Loucy (cell line): ENCODE results near the gene ADAT3.

Experiments used
- EZH2phosphoT487 ChIP-seq: fragments of 200-600 bp; IDR thresholded peaks from 2 replicates; pipeline ENCODE4 v1.6.1; 2018; ENCODE audit warnings: antibody characterized with exemption, mild to moderate bottlenecking, moderate library complexity, borderline replicate concordance
- TF ChIP-seq, protein P1 (sequence below): fragments of 200-600 bp; sonication (generic); conservative IDR thresholded peaks from 2 replicates; pipeline ENCODE4 v1.5.1; 2014; ENCODE audit warnings: mild to moderate bottlenecking, antibody characterized with exemption, low read length

DNA sequence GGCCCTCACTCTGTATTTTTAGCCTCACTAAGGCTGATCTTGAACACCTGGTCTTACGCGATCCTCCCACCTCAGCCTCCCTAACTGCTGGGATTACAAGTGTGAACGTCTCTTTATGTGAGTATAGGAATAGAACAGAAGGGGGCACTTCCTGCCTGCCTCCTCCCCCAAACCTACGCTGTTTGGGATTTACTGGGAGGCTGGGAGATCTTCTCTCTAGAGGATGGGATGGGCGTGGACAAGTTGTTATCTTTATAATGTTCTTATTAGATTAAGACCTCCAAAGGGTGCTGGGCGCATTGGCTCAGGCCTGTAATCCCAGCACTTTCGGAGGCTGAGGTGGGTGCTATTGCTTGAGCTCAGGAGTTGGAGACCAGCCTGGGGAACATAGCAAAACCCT lies 32.9 kb downstream of the ADAT3 start:
- TF ChIP-seq EZH2phosphoT487 = no peak
- TF ChIP-seq, protein P1, sequence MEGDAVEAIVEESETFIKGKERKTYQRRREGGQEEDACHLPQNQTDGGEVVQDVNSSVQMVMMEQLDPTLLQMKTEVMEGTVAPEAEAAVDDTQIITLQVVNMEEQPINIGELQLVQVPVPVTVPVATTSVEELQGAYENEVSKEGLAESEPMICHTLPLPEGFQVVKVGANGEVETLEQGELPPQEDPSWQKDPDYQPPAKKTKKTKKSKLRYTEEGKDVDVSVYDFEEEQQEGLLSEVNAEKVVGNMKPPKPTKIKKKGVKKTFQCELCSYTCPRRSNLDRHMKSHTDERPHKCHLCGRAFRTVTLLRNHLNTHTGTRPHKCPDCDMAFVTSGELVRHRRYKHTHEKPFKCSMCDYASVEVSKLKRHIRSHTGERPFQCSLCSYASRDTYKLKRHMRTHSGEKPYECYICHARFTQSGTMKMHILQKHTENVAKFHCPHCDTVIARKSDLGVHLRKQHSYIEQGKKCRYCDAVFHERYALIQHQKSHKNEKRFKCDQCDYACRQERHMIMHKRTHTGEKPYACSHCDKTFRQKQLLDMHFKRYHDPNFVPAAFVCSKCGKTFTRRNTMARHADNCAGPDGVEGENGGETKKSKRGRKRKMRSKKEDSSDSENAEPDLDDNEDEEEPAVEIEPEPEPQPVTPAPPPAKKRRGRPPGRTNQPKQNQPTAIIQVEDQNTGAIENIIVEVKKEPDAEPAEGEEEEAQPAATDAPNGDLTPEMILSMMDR = no peak
